Activated CD8-positive, alpha-beta memory T cell treated with anti-CD3 and anti-CD28 coated beads for 4 hours (primary cell): ENCODE data around the gene TXNRD3.
"Not testable (repeated sequence)": the region's sequence is repeated elsewhere in the genome, so short reads cannot be mapped to it uniquely, and the experiment has no call there.

Source experiments
- DNase-seq, 2 donors: peaks; one replicate each; pipeline ENCODE4 v3.0.0-alpha.2; 2020; ENCODE audit warnings: low read depth in 2 of 2

Gene TXNRD3

GRCh38 chr3:126595479-126595878, 59.4 kb downstream of the TXNRD3 start:
- DNase-seq = not testable (repeated sequence)

GRCh38 chr3:126591515-126591914, 63.4 kb downstream of the TXNRD3 start:
- not testable (repeated sequence) for DNase-seq

- DNase-seq = no peak
Observed at GRCh38 chr3:126582311-126582710, 72.6 kb downstream of the TXNRD3 start.

- no peak for DNase-seq
Observed at GRCh38 chr3:126581569-126581968, 73.4 kb downstream of the TXNRD3 start.

- no peak for DNase-seq
Observed at GRCh38 chr3:126580746-126581145, 74.2 kb downstream of the TXNRD3 start.

GRCh38 chr3:126578702-126579101, 76.2 kb downstream of the TXNRD3 start:
- DNase-seq = no peak

- no peak for DNase-seq
Observed at GRCh38 chr3:126577261-126577660, 77.7 kb downstream of the TXNRD3 start.

GRCh38 chr3:126573492-126574117, 81.3 kb downstream of the TXNRD3 start:
- DNase-seq = no peak

GRCh38 chr3:126571078-126571477, 83.8 kb downstream of the TXNRD3 start:
- DNase-seq = no peak

GRCh38 chr3:126570103-126570541, 84.8 kb downstream of the TXNRD3 start:
- DNase-seq = no peak

- no peak for DNase-seq
Observed at GRCh38 chr3:126569390-126569975, 85.4 kb downstream of the TXNRD3 start.

GRCh38 chr3:126568776-126569342, 86.1 kb downstream of the TXNRD3 start:
- DNase-seq = no peak

GRCh38 chr3:126567696-126568438, 87.1 kb downstream of the TXNRD3 start:
- DNase-seq = no peak

- no peak for DNase-seq
Observed at GRCh38 chr3:126562737-126563276, 92.1 kb downstream of the TXNRD3 start.

GRCh38 chr3:126558336-126559071, 96.4 kb downstream of the TXNRD3 start, which contains the start of gene C3orf22:
TSS of gene C3orf22 (minus strand) at chr3:126558932. CDS start at chr3:126553390, 5,542 bp downstream.
- DNase-seq = no peak

- DNase-seq = no peak
Observed at GRCh38 chr3:126557761-126558160, 97.2 kb downstream of the TXNRD3 start.

GRCh38 chr3:126557415-126557745, 97.5 kb downstream of the TXNRD3 start:
- DNase-seq = no peak
